Measurements from ENCODE around the gene CINP. TPM values are rescaled to one million over a fixed set of nuclear protein-coding genes. Genes with fewer than 3 reads are reported as not detected.

Gene CINP
- total and polyA plus RNA-seq, 9 of the 15 experiments (the other 6 are each of a cell fraction or from before 2014, with no cell fraction given): 36.3 to 63.2 (median 43.7) TPM

GRCh38 chr14:102314242-102315011, 48.3 kb downstream of the CINP start (continued):
- TF ChIP-seq, protein P1, sequence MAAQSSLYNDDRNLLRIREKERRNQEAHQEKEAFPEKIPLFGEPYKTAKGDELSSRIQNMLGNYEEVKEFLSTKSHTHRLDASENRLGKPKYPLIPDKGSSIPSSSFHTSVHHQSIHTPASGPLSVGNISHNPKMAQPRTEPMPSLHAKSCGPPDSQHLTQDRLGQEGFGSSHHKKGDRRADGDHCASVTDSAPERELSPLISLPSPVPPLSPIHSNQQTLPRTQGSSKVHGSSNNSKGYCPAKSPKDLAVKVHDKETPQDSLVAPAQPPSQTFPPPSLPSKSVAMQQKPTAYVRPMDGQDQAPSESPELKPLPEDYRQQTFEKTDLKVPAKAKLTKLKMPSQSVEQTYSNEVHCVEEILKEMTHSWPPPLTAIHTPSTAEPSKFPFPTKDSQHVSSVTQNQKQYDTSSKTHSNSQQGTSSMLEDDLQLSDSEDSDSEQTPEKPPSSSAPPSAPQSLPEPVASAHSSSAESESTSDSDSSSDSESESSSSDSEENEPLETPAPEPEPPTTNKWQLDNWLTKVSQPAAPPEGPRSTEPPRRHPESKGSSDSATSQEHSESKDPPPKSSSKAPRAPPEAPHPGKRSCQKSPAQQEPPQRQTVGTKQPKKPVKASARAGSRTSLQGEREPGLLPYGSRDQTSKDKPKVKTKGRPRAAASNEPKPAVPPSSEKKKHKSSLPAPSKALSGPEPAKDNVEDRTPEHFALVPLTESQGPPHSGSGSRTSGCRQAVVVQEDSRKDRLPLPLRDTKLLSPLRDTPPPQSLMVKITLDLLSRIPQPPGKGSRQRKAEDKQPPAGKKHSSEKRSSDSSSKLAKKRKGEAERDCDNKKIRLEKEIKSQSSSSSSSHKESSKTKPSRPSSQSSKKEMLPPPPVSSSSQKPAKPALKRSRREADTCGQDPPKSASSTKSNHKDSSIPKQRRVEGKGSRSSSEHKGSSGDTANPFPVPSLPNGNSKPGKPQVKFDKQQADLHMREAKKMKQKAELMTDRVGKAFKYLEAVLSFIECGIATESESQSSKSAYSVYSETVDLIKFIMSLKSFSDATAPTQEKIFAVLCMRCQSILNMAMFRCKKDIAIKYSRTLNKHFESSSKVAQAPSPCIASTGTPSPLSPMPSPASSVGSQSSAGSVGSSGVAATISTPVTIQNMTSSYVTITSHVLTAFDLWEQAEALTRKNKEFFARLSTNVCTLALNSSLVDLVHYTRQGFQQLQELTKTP (IDR thresholded peaks at IDR 0.05; ENCODE audit: low read depth in 1 of 2, partially characterized antibody in 2 of 2): no peak
- TF ChIP-seq SMARCB1 (IDR thresholded peaks at IDR 0.05; ENCODE audit: insufficient read length, low read depth) (no peak), CCNT2 (IDR thresholded peaks at IDR 0.05; ENCODE audit: borderline replicate concordance, extremely low read depth, insufficient read length, low read depth, low read length) (no peak), HDAC1 (IDR thresholded peaks at IDR 0.05) (peak; percentile 19 to 69; a peak in 2 of 4 replicates), PHB2 (IDR thresholded peaks at IDR 0.05; ENCODE audit: low read depth) (no peak), SRF (CRISPR knock-in tag; IDR thresholded peaks at IDR 0.05) (peak in 1 of 2 experiments; percentile 46; a peak in 1 of 4 replicates), LARP7 (IDR thresholded peaks at IDR 0.05) (no peak), ILK (tag; IDR thresholded peaks at IDR 0.05; ENCODE audit: borderline replicate concordance, low read depth) (no peak), ARID1B (IDR thresholded peaks at IDR 0.05) (no peak), BRCA1 (IDR thresholded peaks at IDR 0.05) (no peak), BRCA1 (CRISPR knock-in tag; IDR thresholded peaks at IDR 0.05) (no peak), MYNN (IDR thresholded peaks at IDR 0.05) (no peak), MYNN (CRISPR knock-in tag; IDR thresholded peaks at IDR 0.05) (no peak), LEF1 (IDR thresholded peaks at IDR 0.05) (no peak), HMGN3 (IDR thresholded peaks at IDR 0.05; ENCODE audit: borderline replicate concordance, extremely low read depth, insufficient read length, low read depth, low read length) (no peak), ZBTB7A (IDR thresholded peaks at IDR 0.05; ENCODE audit: borderline replicate concordance, control insufficient read depth, low read depth, low read length) (peak; percentile 17; the same call in 1 of the 2 replicates), ARID2 (IDR thresholded peaks at IDR 0.05) (peak; percentile 38; the same call in 1 of the 2 replicates), ZBTB8A (IDR thresholded peaks at IDR 0.05; ENCODE audit: partially characterized antibody) (no peak), UBTF (IDR thresholded peaks at IDR 0.05; ENCODE audit: borderline replicate concordance in 1 of 2, low read depth in 2 of 2, low read length in 2 of 2) (no peak; a peak in 1 of 4 replicates), CTBP1 (IDR thresholded peaks at IDR 0.05; ENCODE audit: borderline replicate concordance) (peak; percentile 82; the same call in 1 of the 2 replicates), ESRRA (IDR thresholded peaks at IDR 0.05; ENCODE audit: borderline replicate concordance, low read depth) (peak; percentile 20; the same call in 1 of the 2 replicates)
- TF ChIP-seq, protein P2, sequence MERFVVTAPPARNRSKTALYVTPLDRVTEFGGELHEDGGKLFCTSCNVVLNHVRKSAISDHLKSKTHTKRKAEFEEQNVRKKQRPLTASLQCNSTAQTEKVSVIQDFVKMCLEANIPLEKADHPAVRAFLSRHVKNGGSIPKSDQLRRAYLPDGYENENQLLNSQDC (CRISPR knock-in tag; IDR thresholded peaks at IDR 0.05): no peak
